Measurements from ENCODE around the gene BRD3OS. TPM values are rescaled to one million over a fixed set of nuclear protein-coding genes. Genes with fewer than 3 reads are reported as not detected.

The BRD3OS gene
- total and polyA plus RNA-seq, 2 of the 13 experiments (the other 11 are each of a cell fraction or from before 2014, with no cell fraction given) = 4.9 to 5.7 TPM

GRCh38 chr9:133992780-133993634 lies 32.3 kb upstream of the BRD3OS start (continued):
- TF ChIP-seq, protein P1, sequence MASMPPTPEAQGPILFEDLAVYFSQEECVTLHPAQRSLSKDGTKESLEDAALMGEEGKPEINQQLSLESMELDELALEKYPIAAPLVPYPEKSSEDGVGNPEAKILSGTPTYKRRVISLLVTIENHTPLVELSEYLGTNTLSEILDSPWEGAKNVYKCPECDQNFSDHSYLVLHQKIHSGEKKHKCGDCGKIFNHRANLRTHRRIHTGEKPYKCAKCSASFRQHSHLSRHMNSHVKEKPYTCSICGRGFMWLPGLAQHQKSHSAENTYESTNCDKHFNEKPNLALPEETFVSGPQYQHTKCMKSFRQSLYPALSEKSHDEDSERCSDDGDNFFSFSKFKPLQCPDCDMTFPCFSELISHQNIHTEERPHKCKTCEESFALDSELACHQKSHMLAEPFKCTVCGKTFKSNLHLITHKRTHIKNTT (CRISPR knock-in tag; IDR thresholded peaks at IDR 0.05) = no peak
- TF ChIP-seq ZNF484 (CRISPR knock-in tag; IDR thresholded peaks at IDR 0.05; ENCODE audit: borderline replicate concordance, low read depth) = no peak
- TF ChIP-seq ZNF124 (CRISPR knock-in tag; IDR thresholded peaks at IDR 0.05) = peak; percentile 27; the same call in 1 of the 2 replicates
- TF ChIP-seq DBP (CRISPR knock-in tag; IDR thresholded peaks at IDR 0.05; ENCODE audit: not compliant biosample characterization) = no peak
- TF ChIP-seq TRAFD1 (CRISPR knock-in tag; IDR thresholded peaks at IDR 0.05; ENCODE audit: borderline replicate concordance) = no peak
- TF ChIP-seq ZNF784 (CRISPR knock-in tag; IDR thresholded peaks at IDR 0.05; ENCODE audit: borderline replicate concordance) = peak; percentile 88; the same call in 1 of the 2 replicates
- TF ChIP-seq IKZF4 (CRISPR knock-in tag; IDR thresholded peaks at IDR 0.05; ENCODE audit: borderline replicate concordance, low read depth, not compliant biosample characterization) = peak; percentile 69
- TF ChIP-seq, protein P2, sequence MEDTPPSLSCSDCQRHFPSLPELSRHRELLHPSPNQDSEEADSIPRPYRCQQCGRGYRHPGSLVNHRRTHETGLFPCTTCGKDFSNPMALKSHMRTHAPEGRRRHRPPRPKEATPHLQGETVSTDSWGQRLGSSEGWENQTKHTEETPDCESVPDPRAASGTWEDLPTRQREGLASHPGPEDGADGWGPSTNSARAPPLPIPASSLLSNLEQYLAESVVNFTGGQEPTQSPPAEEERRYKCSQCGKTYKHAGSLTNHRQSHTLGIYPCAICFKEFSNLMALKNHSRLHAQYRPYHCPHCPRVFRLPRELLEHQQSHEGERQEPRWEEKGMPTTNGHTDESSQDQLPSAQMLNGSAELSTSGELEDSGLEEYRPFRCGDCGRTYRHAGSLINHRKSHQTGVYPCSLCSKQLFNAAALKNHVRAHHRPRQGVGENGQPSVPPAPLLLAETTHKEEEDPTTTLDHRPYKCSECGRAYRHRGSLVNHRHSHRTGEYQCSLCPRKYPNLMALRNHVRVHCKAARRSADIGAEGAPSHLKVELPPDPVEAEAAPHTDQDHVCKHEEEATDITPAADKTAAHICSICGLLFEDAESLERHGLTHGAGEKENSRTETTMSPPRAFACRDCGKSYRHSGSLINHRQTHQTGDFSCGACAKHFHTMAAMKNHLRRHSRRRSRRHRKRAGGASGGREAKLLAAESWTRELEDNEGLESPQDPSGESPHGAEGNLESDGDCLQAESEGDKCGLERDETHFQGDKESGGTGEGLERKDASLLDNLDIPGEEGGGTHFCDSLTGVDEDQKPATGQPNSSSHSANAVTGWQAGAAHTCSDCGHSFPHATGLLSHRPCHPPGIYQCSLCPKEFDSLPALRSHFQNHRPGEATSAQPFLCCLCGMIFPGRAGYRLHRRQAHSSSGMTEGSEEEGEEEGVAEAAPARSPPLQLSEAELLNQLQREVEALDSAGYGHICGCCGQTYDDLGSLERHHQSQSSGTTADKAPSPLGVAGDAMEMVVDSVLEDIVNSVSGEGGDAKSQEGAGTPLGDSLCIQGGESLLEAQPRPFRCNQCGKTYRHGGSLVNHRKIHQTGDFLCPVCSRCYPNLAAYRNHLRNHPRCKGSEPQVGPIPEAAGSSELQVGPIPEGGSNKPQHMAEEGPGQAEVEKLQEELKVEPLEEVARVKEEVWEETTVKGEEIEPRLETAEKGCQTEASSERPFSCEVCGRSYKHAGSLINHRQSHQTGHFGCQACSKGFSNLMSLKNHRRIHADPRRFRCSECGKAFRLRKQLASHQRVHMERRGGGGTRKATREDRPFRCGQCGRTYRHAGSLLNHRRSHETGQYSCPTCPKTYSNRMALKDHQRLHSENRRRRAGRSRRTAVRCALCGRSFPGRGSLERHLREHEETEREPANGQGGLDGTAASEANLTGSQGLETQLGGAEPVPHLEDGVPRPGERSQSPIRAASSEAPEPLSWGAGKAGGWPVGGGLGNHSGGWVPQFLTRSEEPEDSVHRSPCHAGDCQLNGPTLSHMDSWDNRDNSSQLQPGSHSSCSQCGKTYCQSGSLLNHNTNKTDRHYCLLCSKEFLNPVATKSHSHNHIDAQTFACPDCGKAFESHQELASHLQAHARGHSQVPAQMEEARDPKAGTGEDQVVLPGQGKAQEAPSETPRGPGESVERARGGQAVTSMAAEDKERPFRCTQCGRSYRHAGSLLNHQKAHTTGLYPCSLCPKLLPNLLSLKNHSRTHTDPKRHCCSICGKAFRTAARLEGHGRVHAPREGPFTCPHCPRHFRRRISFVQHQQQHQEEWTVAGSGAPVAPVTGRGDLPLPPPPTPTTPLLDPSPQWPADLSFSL (CRISPR knock-in tag; IDR thresholded peaks at IDR 0.05) = no peak
- peak; percentile 87; the same call in 1 of the 2 replicates for TF ChIP-seq ZNF619 (CRISPR knock-in tag; IDR thresholded peaks at IDR 0.05)
- TF ChIP-seq ZNF75D (CRISPR knock-in tag; IDR thresholded peaks at IDR 0.05; ENCODE audit: borderline replicate concordance) = no peak
- TF ChIP-seq ZEB1 (IDR thresholded peaks at IDR 0.05; ENCODE audit: insufficient replicate concordance, low read depth) = peak; percentile 77
